HG02763 (cell line): ENCODE results near the gene FBXO46.
"Not testable (repeated sequence)": the region's sequence is repeated elsewhere in the genome, so short reads cannot be mapped to it uniquely, and the experiment has no call there.

Source experiments
- ATAC-seq: cut with Tn5 transposase; IDR thresholded peaks from one replicate; pipeline ENCODE4 v1.9.1; 2021; ENCODE audit warnings: mild to moderate bottlenecking, moderate library complexity; ENCODE audit not compliant: unreplicated experiment

Gene FBXO46

GRCh38 chr19:45766869-45767346, 36.2 kb upstream of the FBXO46 start:
- no peak for ATAC-seq

DNA sequence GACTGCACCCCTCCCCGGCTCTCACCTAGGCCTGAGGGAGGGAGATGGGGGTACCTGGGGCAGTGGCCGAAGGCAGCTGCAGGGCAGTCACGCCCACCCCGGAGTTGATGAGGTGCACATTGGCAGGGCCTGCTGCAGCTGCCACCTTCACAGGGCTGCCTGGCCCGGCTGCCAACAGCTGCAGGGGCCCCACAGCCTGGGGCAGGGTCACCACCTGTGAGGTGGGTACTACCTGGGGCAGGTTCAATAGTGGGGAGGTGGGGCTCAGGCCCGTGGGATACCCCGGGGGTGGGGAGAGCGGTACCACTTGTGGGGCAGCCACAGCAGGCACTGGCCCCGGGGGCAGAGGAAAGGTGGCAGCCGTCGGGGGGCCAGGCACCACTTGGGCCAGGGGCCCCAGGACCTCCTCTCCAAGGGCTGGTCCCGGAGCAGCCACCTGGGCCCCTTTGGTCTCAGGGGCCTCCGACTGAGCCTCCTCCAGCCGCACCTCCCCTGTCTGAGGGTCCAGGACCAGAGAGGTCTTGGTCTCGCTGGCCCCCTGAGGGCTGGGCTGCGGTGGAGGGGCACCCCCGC, 35.7 kb upstream of the FBXO46 start:
- ATAC-seq: no peak

GRCh38 chr19:45765702-45766295, 35.1 kb upstream of the FBXO46 start:
- no peak for ATAC-seq

- ATAC-seq: no peak
Measured at GRCh38 chr19:45764945-45765701, 34.4 kb upstream of the FBXO46 start.

DNA sequence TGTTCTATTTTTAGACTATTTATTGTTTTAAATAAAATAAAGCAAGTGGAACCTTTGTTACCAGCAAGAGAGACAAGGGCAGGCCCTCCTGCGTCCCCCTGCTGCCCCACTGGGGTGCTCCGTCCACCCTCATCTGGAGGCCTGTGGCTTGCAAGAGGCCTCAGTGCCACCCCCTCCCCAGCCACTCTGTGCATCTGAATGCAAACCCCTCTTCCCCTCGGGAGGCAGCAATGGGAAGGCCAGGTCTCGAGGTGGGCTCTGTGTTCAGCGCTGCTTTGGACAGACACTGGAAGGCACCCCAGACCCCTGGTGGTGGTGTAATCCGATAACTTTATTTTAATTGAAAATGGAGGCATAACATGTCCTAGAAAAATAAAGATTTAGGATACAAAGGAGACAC, 33.8 kb upstream of the FBXO46 start:
- ATAC-seq: no peak

DNA sequence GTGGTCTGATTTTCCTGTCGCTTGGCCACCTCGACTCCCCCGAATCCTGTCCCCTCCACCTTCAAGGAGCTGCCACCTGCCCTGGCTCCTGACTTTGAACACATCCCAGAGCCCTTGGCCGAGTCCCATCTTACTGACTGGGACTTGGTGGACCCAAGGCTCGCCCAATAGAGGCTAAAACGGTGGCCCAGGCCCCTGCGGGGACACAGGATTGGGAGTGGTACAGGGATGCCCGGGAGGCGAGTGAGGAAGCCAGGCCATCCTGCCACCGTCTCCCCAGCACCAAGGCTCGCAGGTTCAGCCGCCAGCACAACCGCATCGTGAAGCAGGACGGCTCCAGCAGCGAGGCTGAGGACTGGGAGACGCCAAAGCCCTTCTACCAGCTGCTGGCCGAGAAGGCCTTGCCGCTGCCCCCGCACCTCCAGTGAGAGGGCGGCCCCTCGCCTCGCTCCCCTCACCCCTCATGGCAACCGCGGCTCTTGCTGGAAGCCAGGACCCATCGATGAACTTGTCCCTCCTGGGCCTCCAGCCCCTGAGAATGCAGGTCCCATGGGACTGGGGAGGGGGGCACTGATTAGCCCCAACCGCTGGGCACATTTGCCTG, 33.1 kb upstream of the FBXO46 start:
- ATAC-seq: no peak

DNA sequence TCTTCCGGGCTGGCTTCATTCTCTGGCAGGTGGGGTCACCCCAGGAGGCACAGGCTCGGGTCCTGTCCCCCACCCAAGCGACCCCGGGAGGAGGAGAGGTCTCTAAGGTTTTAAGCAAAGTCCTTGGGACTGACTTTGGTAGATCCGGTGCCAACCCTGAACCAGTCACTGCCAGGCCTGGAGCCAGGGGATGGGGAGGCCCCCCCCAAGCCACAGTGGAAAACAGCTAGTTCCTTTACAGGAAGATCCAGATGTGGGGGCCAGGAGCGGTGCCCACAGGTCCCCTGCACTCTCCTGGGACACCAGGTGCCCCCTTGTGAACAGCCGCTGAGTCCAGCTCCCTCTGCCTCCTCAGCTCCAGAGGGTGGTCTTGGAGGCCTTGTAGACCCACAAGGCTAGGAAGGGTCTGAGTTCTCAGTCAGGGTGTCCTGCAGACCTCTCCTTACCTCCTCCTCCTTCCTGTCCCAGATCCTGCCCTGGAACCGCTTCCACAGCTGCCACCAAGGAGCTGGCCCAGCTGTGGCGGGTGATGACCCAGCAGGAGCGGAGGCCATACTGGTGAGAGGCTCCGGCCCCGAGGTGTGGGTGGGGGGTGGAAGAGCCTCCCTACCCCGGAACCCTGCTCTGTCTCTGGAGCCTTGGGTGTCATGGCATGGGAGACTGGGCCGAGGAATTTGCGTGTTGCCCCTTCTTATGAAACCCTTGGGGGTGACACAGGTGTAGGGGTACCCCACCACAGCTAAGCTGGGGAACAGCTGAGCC, 32.4 kb upstream of the FBXO46 start:
- ATAC-seq: no peak

- no peak for ATAC-seq
Measured at GRCh38 chr19:45761714-45762113, 31.0 kb upstream of the FBXO46 start.

GRCh38 chr19:45758921-45759320, 28.2 kb upstream of the FBXO46 start:
- no peak for ATAC-seq

- no peak for ATAC-seq
Measured at GRCh38 chr19:45757695-45758094, 27.0 kb upstream of the FBXO46 start.

DNA sequence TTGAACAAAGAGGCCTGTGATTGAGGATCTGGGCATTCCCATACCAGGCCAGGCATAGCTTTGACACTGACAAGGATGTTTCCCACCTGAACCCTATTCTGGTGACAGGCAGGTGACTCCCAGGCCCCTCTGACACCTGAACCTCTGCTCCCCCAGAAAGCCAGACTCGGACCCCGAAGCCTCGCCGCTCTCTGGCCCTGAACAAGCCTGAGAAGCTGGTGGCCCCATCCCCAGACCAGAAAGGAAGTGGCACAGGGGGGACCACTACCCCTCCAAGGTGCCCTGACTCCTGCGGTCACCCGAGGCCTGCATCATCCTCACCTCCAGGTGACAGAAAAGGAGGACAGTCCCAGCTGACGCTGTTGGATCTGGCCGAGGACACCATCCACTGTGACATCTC, 23.6 kb upstream of the FBXO46 start:
- no peak for ATAC-seq

GRCh38 chr19:45753548-45753947, 22.9 kb upstream of the FBXO46 start:
- ATAC-seq: no peak

GRCh38 chr19:45752639-45753038, 21.9 kb upstream of the FBXO46 start:
- no peak for ATAC-seq

GRCh38 chr19:45751483-45751882, 20.8 kb upstream of the FBXO46 start:
- ATAC-seq: not testable (repeated sequence)

DNA sequence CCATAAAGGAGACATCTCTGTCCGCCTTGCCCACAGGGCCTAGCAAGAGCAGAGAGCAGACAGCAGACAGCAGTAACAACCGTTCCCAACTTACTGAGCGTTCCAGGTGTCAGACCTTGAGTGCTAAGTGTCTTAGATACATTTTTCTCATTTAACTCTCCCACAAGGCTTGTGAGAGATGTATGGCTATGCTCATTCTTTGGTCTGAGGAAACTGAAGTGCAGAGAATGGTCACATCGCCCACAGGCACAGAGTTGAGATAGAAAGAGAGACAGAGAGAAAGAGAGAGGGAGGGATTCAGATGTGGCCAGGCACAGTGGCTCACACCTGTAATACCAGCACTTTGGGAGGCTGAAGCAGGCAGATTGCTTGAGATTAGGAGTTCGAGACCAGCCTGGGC, 16.8 kb upstream of the FBXO46 start:
- ATAC-seq: no peak

GRCh38 chr19:45746866-45747265, 16.2 kb upstream of the FBXO46 start:
- ATAC-seq: no peak

DNA sequence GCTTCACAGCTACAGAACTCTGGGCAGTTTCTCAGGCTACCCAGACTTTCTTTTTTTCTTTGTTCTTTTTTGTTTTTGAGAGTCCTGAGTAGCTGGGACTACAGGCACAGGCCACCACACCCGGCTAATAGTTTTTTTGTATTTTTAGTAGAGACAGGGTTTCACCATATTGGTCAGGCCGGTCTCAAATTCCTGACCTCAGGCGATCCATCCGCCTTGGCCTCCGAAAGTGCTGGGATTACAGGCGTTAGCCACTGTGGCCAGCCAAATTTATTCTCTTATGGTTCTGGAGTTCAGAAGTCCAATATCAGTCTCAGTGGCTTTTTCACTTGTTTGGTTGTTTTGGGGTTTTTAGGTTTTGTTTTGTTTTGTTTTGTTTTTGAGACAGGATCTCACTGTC, 14.9 kb upstream of the FBXO46 start:
- no peak for ATAC-seq

GRCh38 chr19:45742969-45743368, 12.3 kb upstream of the FBXO46 start:
- no peak for ATAC-seq

DNA sequence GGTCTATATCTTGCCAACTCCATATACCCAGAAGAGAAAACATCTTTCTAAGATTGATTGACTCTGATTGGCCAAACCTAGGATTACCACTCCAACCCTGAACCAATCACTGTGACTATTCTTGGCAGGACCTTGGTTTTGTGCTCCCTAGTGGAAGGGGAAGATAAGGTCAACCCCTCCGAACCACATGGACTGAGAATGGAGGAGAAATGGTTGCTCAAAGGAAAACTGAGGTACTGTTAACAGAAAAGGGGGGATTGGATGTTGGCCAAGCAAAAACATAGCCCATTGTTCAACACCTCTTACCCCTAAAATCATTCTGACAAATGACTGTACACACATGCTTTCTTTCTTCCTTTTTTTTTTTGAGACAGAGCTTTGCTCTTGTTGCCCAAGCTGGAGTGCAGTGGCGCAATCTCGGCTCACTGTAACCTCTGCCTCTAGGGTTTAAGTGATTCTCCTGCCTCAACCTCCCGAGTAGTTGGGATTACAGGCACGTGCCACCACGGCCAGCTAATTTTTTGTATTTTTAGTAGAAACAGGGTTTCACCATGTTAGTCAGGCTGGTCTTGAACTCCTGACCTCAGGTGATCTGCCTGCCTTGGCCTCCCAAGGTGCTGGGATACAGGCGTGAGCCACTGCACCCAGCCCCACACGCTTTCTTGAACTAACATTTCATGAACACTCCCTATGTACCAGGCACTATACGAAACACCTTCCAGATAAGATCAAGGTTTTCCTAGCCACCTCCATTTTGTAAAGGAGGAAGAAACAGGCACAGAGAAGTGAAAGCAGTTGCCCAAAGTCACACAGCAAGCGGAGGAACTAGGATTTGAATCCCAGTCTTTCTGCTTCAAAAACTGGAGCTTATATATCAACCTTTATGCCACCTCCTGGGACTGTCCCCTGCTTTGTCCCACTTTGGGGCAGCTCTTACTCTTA, 9.1 kb upstream of the FBXO46 start:
- no peak for ATAC-seq
